Neural cell (in vitro differentiated cells): ENCODE results near the gene TMEM245. TPM values are rescaled to one million over a fixed set of nuclear protein-coding genes. Genes with fewer than 3 reads are reported as not detected.

ENCODE experiments used
- H2AFZ ChIP-seq: fragments of 200-600, 300-800 bp; sonication (generic), shearing (Covaris generic); 2 replicates; pipeline ENCODE4 v1.6.0; 2014; ENCODE audit warnings: low read depth, mild to moderate bottlenecking, antibody characterized with exemption, low read length, moderate library complexity
- H3F3A ChIP-seq: fragments of 200-600 bp; shearing (Covaris generic); 2 replicates; pipeline ENCODE4 v1.6.1; 2016; ENCODE audit warnings: mild to moderate bottlenecking, moderate library complexity, mixed read lengths, antibody characterized with exemption, low read length; ENCODE audit not compliant: insufficient read depth, poor library complexity, severe bottlenecking
- H3K27ac ChIP-seq: fragments of 200-600, 300-800 bp; sonication (generic), shearing (Covaris generic); 2 replicates; pipeline ENCODE4 v1.5.1; 2014; ENCODE audit warnings: mild to moderate bottlenecking, low read length, moderate library complexity
- H3K27me3 ChIP-seq: fragments of 300-800, 200-600 bp; sonication (generic), shearing (Covaris generic); 2 replicates; pipeline ENCODE4 v1.6.0; 2014; ENCODE audit warnings: mild to moderate bottlenecking, low read depth, low read length, moderate library complexity; ENCODE audit not compliant: insufficient read depth
- H3K36me3 ChIP-seq: fragments of 300-800, 200-600 bp; sonication (generic), shearing (Covaris generic); 2 replicates; pipeline ENCODE4 v1.5.1; 2014; ENCODE audit warnings: mild to moderate bottlenecking, antibody characterized with exemption, low read length, moderate library complexity; ENCODE audit not compliant: insufficient read depth
- H3K4me2 ChIP-seq: fragments of 300-800, 200-600 bp; sonication (generic), shearing (Covaris generic); 2 replicates; pipeline ENCODE4 v1.6.0; 2014; ENCODE audit warnings: mild to moderate bottlenecking, low read length
- H3K4me3 ChIP-seq: fragments of 300-800, 200-600 bp; sonication (generic), shearing (Covaris generic); 2 replicates; pipeline ENCODE4 v1.5.1; 2014; ENCODE audit warnings: mild to moderate bottlenecking, low read length, moderate library complexity
- H3K79me2 ChIP-seq: fragments of 200-600 bp; shearing (Covaris generic); replicated peaks from 2 replicates; pipeline ENCODE4 v1.6.0; 2014; ENCODE audit warnings: mild to moderate bottlenecking, low read length, moderate library complexity; ENCODE audit not compliant: insufficient read depth
- H3K9ac ChIP-seq: fragments of 300-800, 200-600 bp; sonication (generic), shearing (Covaris generic); 2 replicates; pipeline ENCODE4 v1.6.1; 2016; ENCODE audit warnings: mild to moderate bottlenecking, low read length, mixed read lengths
- H3K9me2 ChIP-seq: fragments of 200-600 bp; shearing (Covaris generic); 2 replicates; pipeline ENCODE4 v1.6.1; 2016; ENCODE audit warnings: mild to moderate bottlenecking, low read length, mixed read lengths; ENCODE audit not compliant: insufficient read depth
- H3K9me3 ChIP-seq: fragments of 200-600, 300-800 bp; sonication (generic), shearing (Covaris generic); 2 replicates; pipeline ENCODE4 v1.6.1; 2016; ENCODE audit warnings: mild to moderate bottlenecking, mixed run types, low read length, moderate library complexity, mixed read lengths
- H4K20me1 ChIP-seq: fragments of 200-600 bp; shearing (Covaris generic); 2 replicates; pipeline ENCODE4 v1.6.1; 2016; ENCODE audit warnings: mild to moderate bottlenecking, mixed run types; ENCODE audit not compliant: insufficient read depth
- CTCF ChIP-seq: fragments of 450-650 bp; IDR thresholded peaks from 2 replicates; pipeline ENCODE4 v1.5.1; 2014; ENCODE audit warnings: antibody characterized with exemption, mild to moderate bottlenecking, moderate library complexity; ENCODE audit not compliant: poor library complexity, severe bottlenecking
- EP300 ChIP-seq: fragments of 450-650 bp; conservative IDR thresholded peaks from 2 replicates; pipeline ENCODE4 v1.6.1; 2014; ENCODE audit warnings: antibody characterized with exemption, mild to moderate bottlenecking, moderate library complexity; ENCODE audit not compliant: poor library complexity, severe bottlenecking
- EZH2 ChIP-seq: fragments of 200-600, 300-800 bp; shearing (Covaris generic), sonication (generic); IDR thresholded peaks from 2 replicates; pipeline ENCODE4 v1.6.1; 2014; ENCODE audit warnings: antibody characterized with exemption, low read length, borderline replicate concordance, mild to moderate bottlenecking; ENCODE audit not compliant: insufficient read depth, poor library complexity, severe bottlenecking
- MXI1 ChIP-seq: fragments of 450-650 bp; conservative IDR thresholded peaks from 2 replicates; pipeline ENCODE4 v1.6.1; 2014; ENCODE audit warnings: antibody characterized with exemption, mild to moderate bottlenecking; ENCODE audit not compliant: poor library complexity, severe bottlenecking
- POLR2AphosphoS5 ChIP-seq: IDR thresholded peaks from 2 replicates; pipeline ENCODE4 v1.6.1; 2012
- RAD21 ChIP-seq: fragments of 450-650 bp; conservative IDR thresholded peaks from 2 replicates; pipeline ENCODE4 v1.6.1; 2014; ENCODE audit warnings: antibody characterized with exemption, mild to moderate bottlenecking, moderate library complexity
- REST ChIP-seq: IDR thresholded peaks from 2 replicates; pipeline ENCODE4 v1.6.1; 2012; ENCODE audit warnings: borderline replicate concordance
- SMC3 ChIP-seq: fragments of 450-650 bp; conservative IDR thresholded peaks from 2 replicates; pipeline ENCODE4 v1.6.1; 2014; ENCODE audit warnings: antibody characterized with exemption, mild to moderate bottlenecking, moderate library complexity; ENCODE audit not compliant: poor library complexity
- TAF1 ChIP-seq: IDR thresholded peaks from 2 replicates; pipeline ENCODE4 v1.6.1; 2012; ENCODE audit warnings: low read depth
- polyA plus RNA-seq: library from polyadenylated mRNA; depleted of rRNA; stranded (reverse); fragments of >200 nt; gene quantifications from 2 replicates; pipeline ENCODE4 v1.2.3, GENCODE V29; 2014

The TMEM245 gene
- polyA plus RNA-seq, 1 donor from 2014 or later = 32.1 TPM

GRCh38 chr9:109052416-109052815 lies 67.3 kb downstream of the TMEM245 start:
- Histone ChIP-seq H4K20me1 (no peaks in the 10 kb centered on the region), H3K27me3 (no peaks in the 10 kb centered on the region), H3K4me2 (no peak overlapping the region), H3K4me3 (no peak overlapping the region), H3K79me2 (no peaks in the 10 kb centered on the region), H2AFZ (no peak overlapping the region), H3K27ac (no peak overlapping the region), H3K9me2 (no peaks in the 10 kb centered on the region), H3F3A (no peaks in the 10 kb centered on the region), H3K9me3 (no peaks in the 10 kb centered on the region), H3K36me3 (peaks cover 9% of the 10 kb centered on the region), H3K9ac (no peak overlapping the region)
- TF ChIP-seq SMC3 = no peak
- no peak for TF ChIP-seq POLR2AphosphoS5
- no peak for TF ChIP-seq REST

GRCh38 chr9:109051733-109052132 lies 68.0 kb downstream of the TMEM245 start:
- Histone ChIP-seq H3K9ac (no peak overlapping the region), H2AFZ (no peak overlapping the region), H3K9me3 (no peaks in the 10 kb centered on the region), H3K27ac (no peak overlapping the region), H3K9me2 (no peaks in the 10 kb centered on the region), H3K4me3 (no peak overlapping the region), H3F3A (no peaks in the 10 kb centered on the region), H3K79me2 (no peaks in the 10 kb centered on the region), H3K4me2 (no peak overlapping the region), H4K20me1 (no peaks in the 10 kb centered on the region), H3K36me3 (peaks cover 9% of the 10 kb centered on the region), H3K27me3 (no peaks in the 10 kb centered on the region)
- TF ChIP-seq MXI1 (no peak), RAD21 (no peak), EZH2 (no peak), POLR2AphosphoS5 (no peak), SMC3 (no peak), REST (no peak), CTCF (no peak), TAF1 (no peak), EP300 (no peak)
